Subcutaneous adipose tissue (tissue), 4 donors: ENCODE results near the gene ZNF569. TPM values are rescaled to one million over a fixed set of nuclear protein-coding genes. Genes with fewer than 3 reads are reported as not detected.

ENCODE experiments used
- total RNA-seq, 4 donors: library from RNA; depleted of rRNA; stranded (reverse); fragments of >200 nt; gene quantifications; one replicate each; pipeline ENCODE4 v1.1.0, GENCODE V29; 2016
- TF ChIP-seq, protein P1 (sequence below): fragments of 450-650 bp; IDR thresholded peaks from one replicate; pipeline ENCODE4 v1.5.1; 2016; ENCODE audit warnings: low read depth, mild to moderate bottlenecking, control low read depth, antibody characterized with exemption, moderate library complexity

Gene ZNF569
- total RNA-seq = 10 to 100 TPM in 1 of 4 donors, 1 to 10 TPM in 3; 4.7 to 13.9 (median 8.0) TPM

DNA sequence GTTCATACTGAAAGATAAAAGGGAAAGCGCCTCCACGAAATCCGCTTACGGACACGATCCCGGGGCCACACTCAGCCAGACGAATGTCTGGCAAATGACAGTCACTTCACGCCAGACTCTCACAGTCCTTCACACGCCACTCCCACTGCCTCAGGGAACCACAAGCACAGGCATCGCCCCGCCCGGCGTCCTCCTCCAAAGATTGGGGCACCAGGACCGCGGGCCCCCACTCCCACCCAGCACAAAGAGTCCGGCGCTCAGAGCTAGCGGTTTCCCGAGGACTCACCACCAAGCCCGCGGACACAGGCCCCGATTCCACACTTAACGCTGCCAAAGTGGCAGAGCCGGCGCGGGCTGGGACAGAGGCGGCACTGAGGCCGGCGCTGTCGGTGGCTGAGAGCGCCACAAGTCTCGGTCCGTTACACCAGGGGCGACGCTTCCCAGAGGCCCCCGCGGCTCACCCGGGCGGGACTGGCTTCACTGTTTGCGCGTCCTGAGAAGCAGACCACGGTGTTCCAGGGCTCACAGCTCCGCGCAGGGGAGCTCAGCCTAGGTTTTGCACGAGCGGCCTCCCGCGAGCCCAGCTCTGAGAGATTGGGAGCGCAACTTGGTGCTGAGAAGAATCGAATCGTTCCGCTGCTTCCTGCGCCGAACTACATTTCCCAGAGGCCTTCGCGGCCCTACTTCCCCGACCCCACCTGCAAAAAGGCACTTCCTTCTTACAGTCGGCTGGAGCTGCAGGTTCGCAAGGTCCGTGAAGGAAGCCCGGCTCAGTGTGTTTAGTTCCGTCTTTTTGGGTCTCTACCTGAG lies at the start of gene ZNF569:
Gene ZNF569, minus strand, starts transcription at position 647 of the 810 bp plus-strand sequence. CDS start 22,523 bp downstream, outside the sequence.
- TF ChIP-seq, protein P1, sequence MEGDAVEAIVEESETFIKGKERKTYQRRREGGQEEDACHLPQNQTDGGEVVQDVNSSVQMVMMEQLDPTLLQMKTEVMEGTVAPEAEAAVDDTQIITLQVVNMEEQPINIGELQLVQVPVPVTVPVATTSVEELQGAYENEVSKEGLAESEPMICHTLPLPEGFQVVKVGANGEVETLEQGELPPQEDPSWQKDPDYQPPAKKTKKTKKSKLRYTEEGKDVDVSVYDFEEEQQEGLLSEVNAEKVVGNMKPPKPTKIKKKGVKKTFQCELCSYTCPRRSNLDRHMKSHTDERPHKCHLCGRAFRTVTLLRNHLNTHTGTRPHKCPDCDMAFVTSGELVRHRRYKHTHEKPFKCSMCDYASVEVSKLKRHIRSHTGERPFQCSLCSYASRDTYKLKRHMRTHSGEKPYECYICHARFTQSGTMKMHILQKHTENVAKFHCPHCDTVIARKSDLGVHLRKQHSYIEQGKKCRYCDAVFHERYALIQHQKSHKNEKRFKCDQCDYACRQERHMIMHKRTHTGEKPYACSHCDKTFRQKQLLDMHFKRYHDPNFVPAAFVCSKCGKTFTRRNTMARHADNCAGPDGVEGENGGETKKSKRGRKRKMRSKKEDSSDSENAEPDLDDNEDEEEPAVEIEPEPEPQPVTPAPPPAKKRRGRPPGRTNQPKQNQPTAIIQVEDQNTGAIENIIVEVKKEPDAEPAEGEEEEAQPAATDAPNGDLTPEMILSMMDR = no peak

DNA sequence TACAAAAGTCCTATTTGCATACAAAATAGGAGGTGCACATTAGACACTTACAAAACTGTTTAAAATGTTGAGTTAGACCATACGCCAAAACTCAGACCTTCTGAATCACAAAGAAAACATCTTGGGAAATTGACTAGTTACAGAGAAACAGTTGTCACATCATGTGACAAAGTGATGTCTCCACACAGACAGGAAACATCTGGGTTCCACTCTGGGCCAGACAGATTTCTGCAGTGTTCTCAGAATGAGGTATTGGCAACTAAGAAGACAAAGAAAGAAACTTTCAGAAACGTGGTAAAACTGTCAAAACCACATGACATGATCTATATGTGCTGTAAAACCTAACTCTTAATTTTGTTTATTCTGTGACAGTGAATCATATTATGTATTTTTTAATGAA lies 46.2 kb upstream of the ZNF569 start:
- TF ChIP-seq, protein P1 = no peak

DNA sequence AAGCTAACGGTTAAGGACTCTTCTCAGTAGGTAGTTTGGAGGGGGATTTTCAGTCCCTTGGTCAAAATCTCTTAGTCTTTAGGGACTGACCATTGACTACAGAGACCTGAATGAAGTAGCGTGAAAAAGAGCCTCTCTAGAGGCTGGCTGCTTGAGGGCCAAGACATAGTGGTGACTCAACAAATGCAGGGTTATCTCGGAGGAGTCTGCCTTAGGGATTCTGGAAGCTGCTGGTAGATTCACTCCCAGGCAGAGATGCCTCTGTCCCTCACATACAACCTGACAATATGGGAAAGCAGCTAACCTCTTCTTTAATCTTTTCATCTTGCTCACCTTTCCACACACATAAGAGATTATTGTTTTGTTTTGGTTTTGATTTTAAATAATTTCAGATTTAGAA lies 44.6 kb upstream of the ZNF569 start:
- TF ChIP-seq, protein P1 = no peak

DNA sequence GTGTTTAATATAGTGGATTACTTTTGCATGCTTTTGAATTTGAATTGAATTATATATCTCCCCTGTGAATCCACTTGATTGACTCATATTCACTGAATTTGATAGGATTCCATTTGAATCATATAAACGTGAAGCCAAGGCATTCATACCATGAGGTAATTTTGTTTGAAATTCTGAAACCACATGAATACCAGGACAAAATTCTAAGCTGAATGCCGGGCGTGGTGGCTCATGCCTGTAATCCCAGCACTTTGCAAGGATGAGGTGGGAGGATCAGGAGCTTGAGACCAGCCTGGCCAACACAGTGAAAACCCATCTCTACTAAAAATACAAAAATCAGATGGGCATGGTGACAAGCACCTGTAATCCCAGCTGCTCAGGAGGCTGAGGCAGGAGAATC lies 43.9 kb upstream of the ZNF569 start:
- TF ChIP-seq, protein P1 = no peak

DNA sequence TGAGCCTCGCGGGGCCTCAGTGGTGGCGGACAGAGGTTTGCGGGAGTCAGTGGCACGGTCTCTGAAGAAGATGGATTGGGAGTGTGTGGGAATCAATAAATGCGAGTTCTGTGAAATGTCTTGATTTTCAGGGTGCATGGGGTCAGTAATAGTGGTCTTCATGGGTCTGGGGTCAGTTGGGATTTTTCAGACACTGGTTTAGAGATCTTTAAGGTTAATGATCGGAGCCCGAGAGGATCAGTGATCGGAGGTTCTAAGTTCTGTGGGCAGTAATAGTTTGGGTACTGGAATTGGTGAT lies 39.9 kb upstream of the ZNF569 start:
- TF ChIP-seq, protein P1 = no peak

DNA sequence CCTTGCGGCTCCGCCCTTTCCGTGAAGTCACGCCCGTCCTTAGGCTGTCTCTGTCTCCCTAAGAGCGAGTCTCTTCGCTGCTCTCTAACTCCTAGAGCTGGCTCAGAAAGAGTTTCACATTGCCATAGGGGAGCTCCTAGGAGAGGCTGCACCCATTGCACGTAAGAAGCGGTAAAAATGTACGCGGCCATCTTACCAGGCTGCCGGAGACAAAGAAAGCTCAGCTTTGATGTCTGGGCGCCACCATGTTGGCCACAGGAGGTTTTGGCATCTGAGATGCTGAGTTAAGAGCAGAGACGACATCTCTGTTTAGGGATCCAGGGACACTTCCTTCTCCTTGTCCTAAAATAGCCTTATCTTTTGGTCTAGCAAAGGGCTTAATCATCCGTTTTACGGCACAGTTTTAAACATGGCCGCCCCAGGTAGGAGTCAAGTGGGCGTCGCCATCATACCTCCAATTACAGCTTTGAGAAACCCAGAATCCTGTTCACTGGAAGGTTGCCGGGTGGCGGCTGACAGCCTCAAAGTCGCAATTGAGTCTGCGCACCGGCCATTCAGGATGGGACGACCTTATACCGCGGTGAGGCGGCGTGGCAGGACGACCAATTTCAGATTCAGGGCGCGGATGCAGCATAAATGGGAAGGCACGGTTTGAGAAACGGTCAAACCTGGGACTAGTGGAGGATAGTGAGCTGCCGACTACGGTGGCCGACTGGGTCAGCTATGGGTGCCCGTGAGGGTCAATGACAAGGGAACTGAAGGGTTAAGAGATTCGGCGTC lies 39.3 kb upstream of the ZNF569 start, which contains the start of gene ZNF793:
Gene ZNF793, plus strand, starts transcription at position 553 of the 780 bp plus-strand sequence. CDS start 16,501 bp downstream, outside the sequence.
- TF ChIP-seq, protein P1 = no peak

DNA sequence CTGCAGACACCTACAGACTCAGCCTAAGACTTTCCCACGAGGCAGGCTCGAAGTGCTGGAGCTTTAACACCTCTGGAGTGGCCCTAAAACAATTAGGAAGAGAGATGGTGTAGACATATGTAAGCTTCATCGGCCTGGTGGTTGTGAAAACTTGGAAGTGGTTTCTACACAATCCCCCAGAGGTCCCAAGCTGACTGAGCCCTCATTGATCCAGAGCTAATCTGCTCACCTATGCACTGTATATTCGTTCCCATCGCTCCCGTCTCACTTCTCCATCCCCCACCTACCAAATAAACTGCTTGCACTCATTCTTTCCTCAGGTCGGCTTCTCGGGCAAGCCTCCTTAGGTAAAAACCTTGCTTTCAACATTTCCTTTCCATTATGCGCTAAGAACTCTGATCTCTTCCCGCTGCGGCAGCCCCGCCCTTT lies 38.7 kb upstream of the ZNF569 start:
- TF ChIP-seq, protein P1 = no peak
